Progenitor cell of endocrine pancreas (in vitro differentiated cells): ENCODE results near the gene DNAJC7. TPM values are rescaled to one million over a fixed set of nuclear protein-coding genes. Genes with fewer than 3 reads are reported as not detected.
A peak's percentile ranks its signal among the peaks of the same experiment; 100 is the strongest.

ENCODE experiments used
- DNase-seq: peaks from one replicate; pipeline ENCODE4 v3.0.0; 2021; ENCODE audit warnings: low spot score; ENCODE audit not compliant: unreplicated experiment
- H3K27ac Mint-ChIP-seq: 2 replicates; pipeline ENCODE4 v1.8.0; 2021; ENCODE audit warnings: mild to moderate bottlenecking, moderate library complexity, mixed read lengths
- H3K27me3 Mint-ChIP-seq: 2 replicates; pipeline ENCODE4 v1.8.0; 2021; ENCODE audit warnings: mixed read lengths
- H3K36me3 Mint-ChIP-seq: 2 replicates; pipeline ENCODE4 v1.8.0; 2022; ENCODE audit warnings: mixed read lengths; ENCODE audit not compliant: insufficient read depth
- H3K4me1 Mint-ChIP-seq: 2 replicates; pipeline ENCODE4 v1.8.0; 2021; ENCODE audit warnings: low read depth, mixed read lengths
- H3K4me3 Mint-ChIP-seq: 2 replicates; pipeline ENCODE4 v1.8.0; 2021; ENCODE audit warnings: low read depth, mild to moderate bottlenecking, moderate library complexity, mixed read lengths
- H3K9me3 Mint-ChIP-seq: 2 replicates; pipeline ENCODE4 v1.8.0; 2021; ENCODE audit warnings: low read depth, mixed read lengths
- total RNA-seq: library from RNA; stranded (reverse); gene quantifications from 2 replicates; pipeline ENCODE4 v1.2.1, GENCODE V29; 2021
- TF ChIP-seq, protein P1 (sequence below): fragments of 200-600 bp; sonication (generic); IDR thresholded peaks from one replicate; pipeline ENCODE4 v1.5.0; 2021; ENCODE audit warnings: antibody characterized with exemption, mild to moderate bottlenecking; ENCODE audit not compliant: unreplicated experiment

The DNAJC7 gene
- total RNA-seq, 1 donor from 2014 or later, result 117 TPM

DNA sequence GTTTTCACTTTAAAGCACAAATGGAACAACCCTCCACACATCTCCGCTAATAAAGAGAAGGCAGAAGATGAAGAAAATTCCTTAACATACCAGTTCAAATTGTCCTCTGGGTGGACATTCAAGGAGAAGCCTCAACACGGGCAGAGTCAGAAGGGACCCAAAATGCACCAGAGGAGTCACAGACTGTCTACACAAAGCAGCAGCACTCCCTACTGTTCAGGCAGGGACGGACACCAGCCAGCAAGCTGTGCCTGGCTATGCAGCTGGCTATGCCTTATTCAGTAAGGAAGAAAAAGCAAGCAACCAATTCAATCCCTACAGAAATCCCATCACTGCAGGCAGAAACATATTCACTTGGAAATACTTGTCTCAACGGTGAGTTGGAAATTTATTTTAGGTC is 8.1 kb downstream of the DNAJC7 start:
- H3K4me1 Mint-ChIP-seq, result no peaks in the 10 kb centered on the region
- no peaks in the 10 kb centered on the region for H3K9me3 Mint-ChIP-seq
- H3K36me3 Mint-ChIP-seq, result peaks cover 10% of the 10 kb centered on the region
- no peak for DNase-seq
- H3K27me3 Mint-ChIP-seq, result no peaks in the 10 kb centered on the region
- TF ChIP-seq, protein P1, sequence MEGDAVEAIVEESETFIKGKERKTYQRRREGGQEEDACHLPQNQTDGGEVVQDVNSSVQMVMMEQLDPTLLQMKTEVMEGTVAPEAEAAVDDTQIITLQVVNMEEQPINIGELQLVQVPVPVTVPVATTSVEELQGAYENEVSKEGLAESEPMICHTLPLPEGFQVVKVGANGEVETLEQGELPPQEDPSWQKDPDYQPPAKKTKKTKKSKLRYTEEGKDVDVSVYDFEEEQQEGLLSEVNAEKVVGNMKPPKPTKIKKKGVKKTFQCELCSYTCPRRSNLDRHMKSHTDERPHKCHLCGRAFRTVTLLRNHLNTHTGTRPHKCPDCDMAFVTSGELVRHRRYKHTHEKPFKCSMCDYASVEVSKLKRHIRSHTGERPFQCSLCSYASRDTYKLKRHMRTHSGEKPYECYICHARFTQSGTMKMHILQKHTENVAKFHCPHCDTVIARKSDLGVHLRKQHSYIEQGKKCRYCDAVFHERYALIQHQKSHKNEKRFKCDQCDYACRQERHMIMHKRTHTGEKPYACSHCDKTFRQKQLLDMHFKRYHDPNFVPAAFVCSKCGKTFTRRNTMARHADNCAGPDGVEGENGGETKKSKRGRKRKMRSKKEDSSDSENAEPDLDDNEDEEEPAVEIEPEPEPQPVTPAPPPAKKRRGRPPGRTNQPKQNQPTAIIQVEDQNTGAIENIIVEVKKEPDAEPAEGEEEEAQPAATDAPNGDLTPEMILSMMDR, result no peak
- no peak overlapping the region for H3K4me3 Mint-ChIP-seq
- peak overlapping the region; percentile 65 for H3K27ac Mint-ChIP-seq

DNA sequence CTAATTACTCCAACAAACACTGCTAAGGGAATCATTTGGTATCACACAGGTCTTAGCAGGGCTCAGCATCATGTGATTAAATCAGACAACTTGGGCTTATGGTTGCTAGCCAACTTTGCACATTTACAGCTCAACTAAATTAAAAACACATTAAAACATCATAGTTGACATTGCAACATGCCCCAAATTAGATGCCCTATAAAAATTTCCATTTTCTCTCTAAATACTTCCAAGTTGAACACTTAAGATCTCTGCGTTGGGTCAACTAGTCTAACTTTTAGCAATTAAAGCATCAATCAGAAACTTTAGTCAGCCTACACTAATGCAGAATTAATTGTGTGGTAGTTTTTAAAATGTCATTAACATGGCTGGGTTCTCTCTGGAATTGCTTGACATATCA is 12.1 kb downstream of the DNAJC7 start:
- Mint-ChIP-seq H3K27ac (no peak overlapping the region), H3K4me3 (no peak overlapping the region), H3K9me3 (no peaks in the 10 kb centered on the region), H3K4me1 (peaks cover 6% of the 10 kb centered on the region), H3K36me3 (peaks cover 6% of the 10 kb centered on the region), H3K27me3 (no peaks in the 10 kb centered on the region)
- TF ChIP-seq, protein P1, result no peak
- no peak for DNase-seq

DNA sequence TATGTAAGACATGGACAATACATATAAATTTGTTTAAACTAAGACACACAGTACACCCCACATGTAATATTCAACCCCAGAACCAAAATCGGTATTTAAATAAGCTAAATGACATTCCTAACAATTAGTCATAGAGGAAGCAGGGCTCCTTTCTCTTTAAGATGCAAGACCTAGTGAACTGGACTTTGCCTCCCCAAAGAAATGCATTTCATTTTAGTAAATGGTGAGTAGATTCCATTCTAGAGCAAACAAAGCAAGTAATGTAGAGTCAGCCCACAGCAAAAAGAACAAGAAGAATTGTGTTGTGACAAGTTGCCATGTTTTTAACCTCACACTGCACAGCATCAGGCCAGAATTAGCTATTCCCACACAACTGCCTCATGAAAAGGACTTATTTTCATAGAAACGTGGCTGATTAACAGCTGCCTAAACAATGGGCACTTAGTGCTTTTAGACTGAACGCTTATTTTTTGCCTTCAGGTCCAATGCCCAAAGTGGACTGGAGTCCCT is 14.4 kb downstream of the DNAJC7 start:
- H3K4me3 Mint-ChIP-seq, result no peak overlapping the region
- H3K9me3 Mint-ChIP-seq, result no peaks in the 10 kb centered on the region
- peaks cover 6% of the 10 kb centered on the region for H3K4me1 Mint-ChIP-seq
- peaks cover 5% of the 10 kb centered on the region for H3K36me3 Mint-ChIP-seq
- no peaks in the 10 kb centered on the region for H3K27me3 Mint-ChIP-seq
- no peak for DNase-seq
- TF ChIP-seq, protein P1, result no peak
- H3K27ac Mint-ChIP-seq, result peak overlapping the region; percentile 46

DNA sequence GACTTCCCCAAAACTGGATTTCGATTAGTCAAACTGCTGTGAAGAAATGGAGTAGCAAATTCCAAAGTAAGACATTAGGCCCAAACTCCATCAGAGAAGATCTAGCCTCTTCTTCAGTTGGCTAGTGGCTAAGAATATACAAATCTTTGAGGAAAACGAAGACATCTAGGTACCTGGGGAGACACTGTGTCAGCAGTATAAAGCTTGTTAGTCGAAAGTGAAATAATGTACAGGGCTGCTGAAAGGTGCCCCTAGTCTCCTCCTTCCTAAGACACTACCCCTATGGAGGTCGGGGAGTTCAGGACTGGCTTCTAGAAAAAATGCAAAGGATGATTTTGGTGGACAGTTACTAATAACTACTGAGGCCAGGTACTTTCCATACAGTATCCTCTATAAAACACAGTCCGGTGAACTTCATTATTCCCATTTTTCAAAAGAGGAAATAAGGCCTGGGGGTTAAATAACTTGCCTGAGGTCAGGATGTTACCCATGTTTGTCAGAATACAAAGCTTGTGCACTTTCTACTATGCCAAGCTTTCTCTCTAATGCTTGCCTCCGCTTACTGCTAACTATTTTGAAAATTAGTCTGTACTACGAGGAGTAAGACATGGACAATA is 15.0 kb downstream of the DNAJC7 start:
- Mint-ChIP-seq H3K27me3 (no peaks in the 10 kb centered on the region), H3K9me3 (no peaks in the 10 kb centered on the region), H3K27ac (no peak overlapping the region), H3K36me3 (peaks cover 5% of the 10 kb centered on the region), H3K4me1 (peaks cover 6% of the 10 kb centered on the region), H3K4me3 (no peak overlapping the region)
- TF ChIP-seq, protein P1, result no peak
- no peak for DNase-seq

DNA sequence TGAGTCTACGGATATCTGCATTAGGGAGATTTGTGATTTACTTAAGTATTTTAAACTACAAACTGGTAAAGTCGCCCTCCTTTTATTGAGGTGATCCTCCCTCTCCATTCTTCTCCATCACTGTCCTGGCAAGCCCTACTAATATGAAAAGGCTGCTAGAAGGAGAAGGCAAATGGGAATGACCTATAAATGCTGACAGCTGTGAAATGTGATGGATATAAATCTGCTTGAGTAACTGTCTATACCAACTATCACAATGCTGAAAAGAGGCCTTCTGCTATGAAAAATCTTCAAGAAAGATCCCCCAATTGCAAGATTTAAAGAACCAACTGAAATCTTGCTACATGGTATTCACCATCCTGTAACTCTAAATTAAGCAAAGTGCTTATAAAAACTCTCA is 15.5 kb downstream of the DNAJC7 start:
- no peaks in the 10 kb centered on the region for H3K27me3 Mint-ChIP-seq
- H3K4me3 Mint-ChIP-seq, result no peak overlapping the region
- H3K4me1 Mint-ChIP-seq, result peaks cover 6% of the 10 kb centered on the region
- no peaks in the 10 kb centered on the region for H3K9me3 Mint-ChIP-seq
- H3K27ac Mint-ChIP-seq, result no peak overlapping the region
- TF ChIP-seq, protein P1, result no peak
- peaks cover 5% of the 10 kb centered on the region for H3K36me3 Mint-ChIP-seq
- DNase-seq, result no peak
